PC-9 (cell line): ENCODE measurements around the gene SGCD.

Experiments used
- EZH2 ChIP-seq: fragments of 200-600 bp; sonication (generic); IDR thresholded peaks from 2 replicates; pipeline ENCODE4 v1.8.0; 2017; ENCODE audit warnings: antibody characterized with exemption, low read depth
- TF ChIP-seq, protein P1 (sequence below): fragments of 200-600 bp; sonication (generic); conservative IDR thresholded peaks from 2 replicates; pipeline ENCODE4 v1.6.1; 2017; ENCODE audit warnings: mixed run types, antibody characterized with exemption, mild to moderate bottlenecking, moderate library complexity

DNA sequence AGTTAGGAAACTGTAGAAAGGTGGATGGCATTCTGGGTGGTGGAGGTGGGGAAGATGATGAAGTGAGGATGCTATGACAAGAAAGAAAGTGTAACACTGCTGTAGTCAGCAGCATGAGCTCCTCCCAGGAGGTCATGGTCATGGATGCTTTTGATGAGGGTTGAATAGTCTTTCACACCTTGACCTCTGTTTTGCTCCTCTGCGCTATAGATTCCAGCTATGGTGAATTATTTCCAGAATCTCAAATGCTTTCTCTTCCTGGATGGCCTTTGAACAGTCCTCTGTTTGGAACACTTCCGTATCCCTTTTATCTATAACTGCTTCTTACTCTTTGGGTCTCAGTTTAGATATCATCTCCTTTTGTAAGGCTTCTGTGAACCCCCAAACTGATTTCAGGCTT, 357.3 kb downstream of the SGCD start:
- TF ChIP-seq, protein P1, sequence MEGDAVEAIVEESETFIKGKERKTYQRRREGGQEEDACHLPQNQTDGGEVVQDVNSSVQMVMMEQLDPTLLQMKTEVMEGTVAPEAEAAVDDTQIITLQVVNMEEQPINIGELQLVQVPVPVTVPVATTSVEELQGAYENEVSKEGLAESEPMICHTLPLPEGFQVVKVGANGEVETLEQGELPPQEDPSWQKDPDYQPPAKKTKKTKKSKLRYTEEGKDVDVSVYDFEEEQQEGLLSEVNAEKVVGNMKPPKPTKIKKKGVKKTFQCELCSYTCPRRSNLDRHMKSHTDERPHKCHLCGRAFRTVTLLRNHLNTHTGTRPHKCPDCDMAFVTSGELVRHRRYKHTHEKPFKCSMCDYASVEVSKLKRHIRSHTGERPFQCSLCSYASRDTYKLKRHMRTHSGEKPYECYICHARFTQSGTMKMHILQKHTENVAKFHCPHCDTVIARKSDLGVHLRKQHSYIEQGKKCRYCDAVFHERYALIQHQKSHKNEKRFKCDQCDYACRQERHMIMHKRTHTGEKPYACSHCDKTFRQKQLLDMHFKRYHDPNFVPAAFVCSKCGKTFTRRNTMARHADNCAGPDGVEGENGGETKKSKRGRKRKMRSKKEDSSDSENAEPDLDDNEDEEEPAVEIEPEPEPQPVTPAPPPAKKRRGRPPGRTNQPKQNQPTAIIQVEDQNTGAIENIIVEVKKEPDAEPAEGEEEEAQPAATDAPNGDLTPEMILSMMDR, result no peak
- TF ChIP-seq EZH2, result no peak
